Measurements from ENCODE around the gene ANOS1.
A peak's percentile ranks its signal among the peaks of the same experiment; 100 is the strongest.

The ANOS1 gene

GRCh38 chrX:8748855-8749254 lies 16.9 kb upstream of the ANOS1 start:
- DNase-seq (ENCODE audit: low read depth, low spot score) = peak; percentile 16
- H3K9ac ChIP-seq (ENCODE audit: insufficient read length) = no peak overlapping the region
- TF ChIP-seq POLR2AphosphoS5 (IDR thresholded peaks at IDR 0.05; ENCODE audit: borderline replicate concordance, low read depth, low read length) (no peak), EZH2 (IDR thresholded peaks at IDR 0.05) (no peak), FOXP2 (optimal IDR thresholded peaks at IDR 0.05; ENCODE audit: control extremely low read depth, extremely low read length, insufficient read depth) (no peak)

GRCh38 chrX:8743126-8743732 lies 11.3 kb upstream of the ANOS1 start:
- Histone ChIP-seq H3K9ac (ENCODE audit: insufficient read length) (no peak overlapping the region), H3K27ac (no peak overlapping the region), H3K4me3 (no peak overlapping the region), H3K9me3 (ENCODE audit: low read depth, low read length) (no peaks in the 10 kb centered on the region), H3K36me3 (ENCODE audit: insufficient read depth, low read length) (no peaks in the 10 kb centered on the region)
- no peak for DNase-seq (ENCODE audit: low read depth, low spot score)
- no peak for TF ChIP-seq POLR2AphosphoS5 (IDR thresholded peaks at IDR 0.05; ENCODE audit: borderline replicate concordance, low read depth, low read length)
- TF ChIP-seq EZH2 (IDR thresholded peaks at IDR 0.05) = no peak
- no peak for TF ChIP-seq FOXP2 (optimal IDR thresholded peaks at IDR 0.05; ENCODE audit: control extremely low read depth, extremely low read length, insufficient read depth)

More at GRCh38 chrX:8748855-8749254, 16.9 kb upstream of the ANOS1 start:
- Histone ChIP-seq H3K36me3 (ENCODE audit: insufficient read depth, low read length) (no peaks in the 10 kb centered on the region), H3K27ac (no peak overlapping the region), H3K9me3 (ENCODE audit: low read depth, low read length) (no peaks in the 10 kb centered on the region), H3K4me3 (no peak overlapping the region)

GRCh38 chrX:8741981-8742380 lies 10.0 kb upstream of the ANOS1 start:
- TF ChIP-seq EZH2 (IDR thresholded peaks at IDR 0.05) (no peak), FOXP2 (optimal IDR thresholded peaks at IDR 0.05; ENCODE audit: control extremely low read depth, extremely low read length, insufficient read depth) (no peak), POLR2AphosphoS5 (IDR thresholded peaks at IDR 0.05; ENCODE audit: borderline replicate concordance, low read depth, low read length) (no peak)
- H3K36me3 ChIP-seq (ENCODE audit: insufficient read depth, low read length) = no peaks in the 10 kb centered on the region
- no peaks in the 10 kb centered on the region for H3K9me3 ChIP-seq (ENCODE audit: low read depth, low read length)
- H3K4me3 ChIP-seq = no peak overlapping the region
- no peak overlapping the region for H3K9ac ChIP-seq (ENCODE audit: insufficient read length)
- H3K27ac ChIP-seq = no peak overlapping the region
- no peak for DNase-seq (ENCODE audit: low read depth, low spot score)

GRCh38 chrX:8738588-8739189 lies 6.8 kb upstream of the ANOS1 start:
- TF ChIP-seq EZH2 (IDR thresholded peaks at IDR 0.05) = no peak
- TF ChIP-seq POLR2AphosphoS5 (IDR thresholded peaks at IDR 0.05; ENCODE audit: borderline replicate concordance, low read depth, low read length) = no peak
- no peak for TF ChIP-seq FOXP2 (optimal IDR thresholded peaks at IDR 0.05; ENCODE audit: control extremely low read depth, extremely low read length, insufficient read depth)
- no peaks in the 10 kb centered on the region for H3K9me3 ChIP-seq (ENCODE audit: low read depth, low read length)
- H3K27ac ChIP-seq = no peak overlapping the region
- no peak overlapping the region for H3K9ac ChIP-seq (ENCODE audit: insufficient read length)
- peak; percentile 18 for DNase-seq (ENCODE audit: low read depth, low spot score)
- no peaks in the 10 kb centered on the region for H3K36me3 ChIP-seq (ENCODE audit: insufficient read depth, low read length)
- H3K4me3 ChIP-seq = no peak overlapping the region

GRCh38 chrX:8737883-8738282 lies 5.9 kb upstream of the ANOS1 start:
- H3K9me3 ChIP-seq (ENCODE audit: low read depth, low read length) = no peaks in the 10 kb centered on the region
- H3K4me3 ChIP-seq = no peak overlapping the region
- no peak for DNase-seq (ENCODE audit: low read depth, low spot score)
- H3K36me3 ChIP-seq (ENCODE audit: insufficient read depth, low read length) = no peaks in the 10 kb centered on the region
- H3K27ac ChIP-seq = no peak overlapping the region
- H3K9ac ChIP-seq (ENCODE audit: insufficient read length) = no peak overlapping the region
- no peak for TF ChIP-seq FOXP2 (optimal IDR thresholded peaks at IDR 0.05; ENCODE audit: control extremely low read depth, extremely low read length, insufficient read depth)
- no peak for TF ChIP-seq EZH2 (IDR thresholded peaks at IDR 0.05)
- TF ChIP-seq POLR2AphosphoS5 (IDR thresholded peaks at IDR 0.05; ENCODE audit: borderline replicate concordance, low read depth, low read length) = no peak

GRCh38 chrX:8730812-8731558 lies 952 bp downstream of the ANOS1 start:
- no peak for TF ChIP-seq FOXP2 (optimal IDR thresholded peaks at IDR 0.05; ENCODE audit: control extremely low read depth, extremely low read length, insufficient read depth)
- TF ChIP-seq POLR2AphosphoS5 (IDR thresholded peaks at IDR 0.05; ENCODE audit: borderline replicate concordance, low read depth, low read length) = no peak
- peak; percentile 10 for TF ChIP-seq EZH2 (IDR thresholded peaks at IDR 0.05)
- Histone ChIP-seq H3K9ac (ENCODE audit: insufficient read length) (no peak overlapping the region), H3K36me3 (ENCODE audit: insufficient read depth, low read length) (no peaks in the 10 kb centered on the region), H3K4me3 (peak overlapping the region; percentile 36), H3K27ac (no peak overlapping the region), H3K9me3 (ENCODE audit: low read depth, low read length) (no peaks in the 10 kb centered on the region)
- DNase-seq (ENCODE audit: low read depth, low spot score) = no peak

DNA sequence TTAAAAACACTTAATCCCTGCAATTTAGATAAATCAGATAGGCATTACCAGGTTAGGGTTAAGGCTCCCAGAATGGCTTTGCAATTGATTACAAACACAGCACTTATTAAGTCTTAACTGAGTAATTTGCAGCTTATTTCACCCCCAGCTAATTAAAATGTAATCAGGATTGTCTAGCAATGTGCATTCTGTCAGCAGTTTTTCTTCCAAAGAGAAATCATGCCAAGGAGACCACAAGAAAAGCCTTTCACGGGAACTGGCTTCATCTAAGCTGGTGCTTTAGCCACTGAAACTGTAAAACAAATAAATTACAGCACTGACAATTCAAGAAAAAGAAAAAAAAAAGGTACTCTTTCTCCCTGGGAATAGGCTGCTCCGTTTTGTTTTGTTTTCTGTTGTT lies 2.1 kb downstream of the ANOS1 start:
- Histone ChIP-seq H3K27ac (no peak overlapping the region), H3K4me3 (no peak overlapping the region), H3K9ac (ENCODE audit: insufficient read length) (no peak overlapping the region), H3K9me3 (ENCODE audit: low read depth, low read length) (no peaks in the 10 kb centered on the region), H3K36me3 (ENCODE audit: insufficient read depth, low read length) (no peaks in the 10 kb centered on the region)
- DNase-seq (ENCODE audit: low read depth, low spot score) = no peak
- TF ChIP-seq POLR2AphosphoS5 (IDR thresholded peaks at IDR 0.05; ENCODE audit: borderline replicate concordance, low read depth, low read length) (no peak), FOXP2 (optimal IDR thresholded peaks at IDR 0.05; ENCODE audit: control extremely low read depth, extremely low read length, insufficient read depth) (no peak), EZH2 (IDR thresholded peaks at IDR 0.05) (no peak)

DNA sequence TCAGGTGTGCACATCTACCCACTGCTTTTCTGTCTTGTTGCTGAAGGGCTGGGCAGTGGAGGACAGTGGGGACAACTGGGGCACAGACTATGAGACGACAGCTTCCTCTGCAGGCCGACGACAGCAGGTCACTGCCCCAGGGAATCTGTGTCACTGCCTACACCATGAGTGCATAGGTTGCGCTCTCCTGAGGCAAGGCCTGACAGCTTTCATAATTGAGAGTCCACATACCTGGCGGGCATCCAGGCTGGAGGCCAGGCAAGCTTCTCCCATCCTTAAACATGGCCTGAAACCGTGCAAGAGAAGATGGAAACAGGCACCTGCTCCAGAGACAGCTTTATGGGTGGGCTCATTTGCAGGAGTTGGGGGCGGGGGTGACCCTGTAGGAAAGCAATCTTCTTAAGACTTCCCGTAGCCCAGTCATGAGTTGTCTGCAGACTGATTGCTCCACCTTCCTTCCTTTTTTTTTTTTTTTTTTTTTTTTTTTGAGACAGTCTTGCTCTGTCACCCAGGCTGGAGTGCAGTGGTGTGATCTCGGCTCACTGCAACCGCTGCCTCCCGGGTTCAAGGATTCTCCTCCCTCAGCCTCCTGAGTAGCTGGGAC lies 2.9 kb downstream of the ANOS1 start:
- H3K36me3 ChIP-seq (ENCODE audit: insufficient read depth, low read length) = no peaks in the 10 kb centered on the region
- H3K9ac ChIP-seq (ENCODE audit: insufficient read length) = no peak overlapping the region
- TF ChIP-seq FOXP2 (optimal IDR thresholded peaks at IDR 0.05; ENCODE audit: control extremely low read depth, extremely low read length, insufficient read depth) (no peak), POLR2AphosphoS5 (IDR thresholded peaks at IDR 0.05; ENCODE audit: borderline replicate concordance, low read depth, low read length) (no peak), EZH2 (IDR thresholded peaks at IDR 0.05) (no peak)
- no peak overlapping the region for H3K27ac ChIP-seq
- no peaks in the 10 kb centered on the region for H3K9me3 ChIP-seq (ENCODE audit: low read depth, low read length)
- H3K4me3 ChIP-seq = no peak overlapping the region
- no peak for DNase-seq (ENCODE audit: low read depth, low spot score)
